MM.1S (cell line): ENCODE measurements around the gene NDUFS6.

Experiments
- CTCF ChIP-seq: fragments of 300-600 bp; sonication (generic); IDR thresholded peaks from 2 replicates; pipeline ENCODE4 v1.5.1; 2016; ENCODE audit warnings: antibody characterized with exemption, low read length, mixed read lengths
- EZH2 ChIP-seq: fragments of 300-600 bp; sonication (generic); optimal IDR thresholded peaks from 2 replicates; pipeline ENCODE3; 2017; ENCODE audit warnings: low read depth, mild to moderate bottlenecking, antibody characterized with exemption, low read length, mixed read lengths
- EZH2phosphoT487 ChIP-seq: fragments of 300-600 bp; sonication (generic); IDR thresholded peaks from 2 replicates; pipeline ENCODE4 v1.6.1; 2018; ENCODE audit warnings: antibody characterized with exemption, low read length

GRCh38 chr5:1826235-1826980 is 25.2 kb downstream of the NDUFS6 start:
- no peak for TF ChIP-seq CTCF
- TF ChIP-seq EZH2phosphoT487 = no peak
- TF ChIP-seq EZH2 = no peak
